ENCODE measurements around the gene PLK3.
A peak's percentile ranks its signal among the peaks of the same experiment; 100 is the strongest.
"Not testable (repeated sequence)": the region's sequence is repeated elsewhere in the genome, so short reads cannot be mapped to it uniquely, and the experiment has no call there.

PLK3 gene

GRCh38 chr1:44808063-44808937 is 8.1 kb downstream of the PLK3 start, which contains the start of gene BTBD19:
BTBD19 (plus strand) TSS chr1:44808523; CDS start chr1:44808821, 298 bp downstream.
- DNase-seq (ENCODE audit: low read depth): no peak
- TF ChIP-seq CTCF (IDR thresholded peaks at IDR 0.05; ENCODE audit: low read depth, low read length) (no peak), MAX (IDR thresholded peaks at IDR 0.05; ENCODE audit: low read depth, low read length) (no peak), MYC (IDR thresholded peaks at IDR 0.05; ENCODE audit: low read depth, low read length) (no peak), POLR2A (IDR thresholded peaks at IDR 0.05; ENCODE audit: extremely low read depth, insufficient read length) (no peak)
- peak within 1 kb of the TSS; percentile 33 for H3K4me3 ChIP-seq (ENCODE audit: low read depth, low read length)

- no peak for TF ChIP-seq MAX (IDR thresholded peaks at IDR 0.05; ENCODE audit: low read depth, low read length)
- no peak for TF ChIP-seq POLR2A (IDR thresholded peaks at IDR 0.05; ENCODE audit: extremely low read depth, insufficient read length)
- no peak for TF ChIP-seq MYC (IDR thresholded peaks at IDR 0.05; ENCODE audit: low read depth, low read length)
- no peak for TF ChIP-seq CTCF (IDR thresholded peaks at IDR 0.05; ENCODE audit: low read depth, low read length)
- H3K4me3 ChIP-seq (ENCODE audit: low read depth, low read length): no peak overlapping the region
- peak; percentile 82 for DNase-seq (ENCODE audit: low read depth)
These were observed 9.1 kb downstream of the PLK3 start for GRCh38 chr1:44808938-44809917.

- TF ChIP-seq POLR2A (IDR thresholded peaks at IDR 0.05; ENCODE audit: extremely low read depth, insufficient read length) (no peak), MAX (IDR thresholded peaks at IDR 0.05; ENCODE audit: low read depth, low read length) (no peak), CTCF (IDR thresholded peaks at IDR 0.05; ENCODE audit: low read depth, low read length) (no peak), MYC (IDR thresholded peaks at IDR 0.05; ENCODE audit: low read depth, low read length) (no peak)
- no peak for DNase-seq (ENCODE audit: low read depth)
- no peak overlapping the region for H3K4me3 ChIP-seq (ENCODE audit: low read depth, low read length)
These were observed 10.1 kb downstream of the PLK3 start for GRCh38 chr1:44810101-44810761.

GRCh38 chr1:44810762-44811105 is 10.6 kb downstream of the PLK3 start:
- not testable (repeated sequence) for DNase-seq (ENCODE audit: low read depth); H3K4me3 ChIP-seq (ENCODE audit: low read depth, low read length)

GRCh38 chr1:44811234-44811633 is 11.1 kb downstream of the PLK3 start:
- no peak overlapping the region for H3K4me3 ChIP-seq (ENCODE audit: low read depth, low read length)
- no peak for DNase-seq (ENCODE audit: low read depth)
- TF ChIP-seq MYC (IDR thresholded peaks at IDR 0.05; ENCODE audit: low read depth, low read length) (no peak), POLR2A (IDR thresholded peaks at IDR 0.05; ENCODE audit: extremely low read depth, insufficient read length) (no peak), CTCF (IDR thresholded peaks at IDR 0.05; ENCODE audit: low read depth, low read length) (no peak), MAX (IDR thresholded peaks at IDR 0.05; ENCODE audit: low read depth, low read length) (no peak)

Data from NB4 (cell line).